ENCODE data around the gene CACNA1C.

DNA sequence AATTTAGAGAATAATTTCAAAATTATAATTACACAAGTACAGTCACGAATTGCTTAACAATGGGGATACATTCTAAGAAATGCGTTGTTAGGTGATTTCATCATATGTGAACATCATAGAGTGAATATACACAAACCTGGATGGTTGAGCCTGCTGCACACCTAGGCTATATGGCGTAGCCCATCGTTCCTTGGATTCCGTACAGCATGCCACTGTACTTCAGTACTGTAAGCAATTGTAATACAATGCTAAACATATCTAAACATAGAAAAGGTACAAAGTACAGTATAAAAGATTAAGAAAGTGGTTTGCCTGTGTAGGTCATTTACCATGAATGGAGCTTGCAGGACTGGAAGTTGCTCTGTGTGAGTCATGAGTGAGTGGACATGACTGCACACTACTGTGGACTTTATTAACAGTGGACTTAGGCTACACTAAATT is 286.2 kb downstream of the CACNA1C start:
- TF ChIP-seq, protein P1, sequence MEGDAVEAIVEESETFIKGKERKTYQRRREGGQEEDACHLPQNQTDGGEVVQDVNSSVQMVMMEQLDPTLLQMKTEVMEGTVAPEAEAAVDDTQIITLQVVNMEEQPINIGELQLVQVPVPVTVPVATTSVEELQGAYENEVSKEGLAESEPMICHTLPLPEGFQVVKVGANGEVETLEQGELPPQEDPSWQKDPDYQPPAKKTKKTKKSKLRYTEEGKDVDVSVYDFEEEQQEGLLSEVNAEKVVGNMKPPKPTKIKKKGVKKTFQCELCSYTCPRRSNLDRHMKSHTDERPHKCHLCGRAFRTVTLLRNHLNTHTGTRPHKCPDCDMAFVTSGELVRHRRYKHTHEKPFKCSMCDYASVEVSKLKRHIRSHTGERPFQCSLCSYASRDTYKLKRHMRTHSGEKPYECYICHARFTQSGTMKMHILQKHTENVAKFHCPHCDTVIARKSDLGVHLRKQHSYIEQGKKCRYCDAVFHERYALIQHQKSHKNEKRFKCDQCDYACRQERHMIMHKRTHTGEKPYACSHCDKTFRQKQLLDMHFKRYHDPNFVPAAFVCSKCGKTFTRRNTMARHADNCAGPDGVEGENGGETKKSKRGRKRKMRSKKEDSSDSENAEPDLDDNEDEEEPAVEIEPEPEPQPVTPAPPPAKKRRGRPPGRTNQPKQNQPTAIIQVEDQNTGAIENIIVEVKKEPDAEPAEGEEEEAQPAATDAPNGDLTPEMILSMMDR (IDR thresholded peaks at IDR 0.05), result no peak
- no peak for TF ChIP-seq EP300 (IDR thresholded peaks at IDR 0.05)
- TF ChIP-seq POLR2A (IDR thresholded peaks at IDR 0.05), result no peak

Measured in upper lobe of left lung (tissue), 4 donors.